LNCaP clone FGC (cell line): ENCODE data around the gene TPM2.

Experiments used
- DNase-seq: peaks from one replicate; pipeline ENCODE4 v3.0.0-alpha.2; 2011; ENCODE audit warnings: low read depth
- H3K4me3 ChIP-seq: 2 replicates; pipeline ENCODE4 v1.5.1; 2011; ENCODE audit warnings: mild to moderate bottlenecking, low read depth, low read length, control low read depth
- TF ChIP-seq, protein P1 (sequence below): IDR thresholded peaks from 2 replicates; pipeline ENCODE4 v1.5.1; 2012; ENCODE audit warnings: mild to moderate bottlenecking; ENCODE audit not compliant: control insufficient read depth, insufficient read depth; ENCODE audit errors: extremely low read depth

Gene TPM2

DNA sequence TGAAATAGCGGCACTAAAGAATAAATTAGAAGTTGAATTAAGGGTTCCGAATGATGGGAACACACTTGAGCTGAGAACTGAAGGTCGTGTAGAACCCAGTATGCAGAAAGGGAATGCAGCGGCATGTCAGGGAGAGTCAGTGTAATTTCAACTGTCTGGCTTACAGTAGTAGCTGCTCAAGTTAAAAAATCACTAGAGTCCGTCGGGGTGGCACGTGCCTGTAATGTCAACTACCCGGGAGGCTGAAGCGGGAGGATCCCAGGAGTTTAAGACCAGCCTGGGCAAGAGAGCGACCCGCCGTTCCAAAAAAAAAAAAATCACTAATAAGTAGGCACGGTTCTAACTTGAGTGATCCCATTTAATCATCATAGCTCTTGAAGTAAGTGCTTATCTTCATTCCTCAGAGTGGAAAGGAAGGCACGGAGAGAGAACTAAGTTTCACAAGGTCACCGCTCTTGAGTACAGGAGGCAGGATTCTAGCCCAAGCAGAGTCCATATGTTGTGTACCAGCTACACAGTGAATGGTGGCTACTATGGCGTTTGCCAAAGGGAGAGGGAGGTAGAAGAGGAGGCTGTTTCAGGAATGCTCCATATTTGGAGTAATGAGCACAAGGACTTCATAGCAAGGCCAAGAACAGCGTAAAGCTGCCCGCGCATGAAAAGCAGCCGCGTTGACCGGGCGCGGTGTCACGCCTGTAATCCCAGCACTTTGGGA, 32.7 kb downstream of the TPM2 start:
- TF ChIP-seq, protein P1, sequence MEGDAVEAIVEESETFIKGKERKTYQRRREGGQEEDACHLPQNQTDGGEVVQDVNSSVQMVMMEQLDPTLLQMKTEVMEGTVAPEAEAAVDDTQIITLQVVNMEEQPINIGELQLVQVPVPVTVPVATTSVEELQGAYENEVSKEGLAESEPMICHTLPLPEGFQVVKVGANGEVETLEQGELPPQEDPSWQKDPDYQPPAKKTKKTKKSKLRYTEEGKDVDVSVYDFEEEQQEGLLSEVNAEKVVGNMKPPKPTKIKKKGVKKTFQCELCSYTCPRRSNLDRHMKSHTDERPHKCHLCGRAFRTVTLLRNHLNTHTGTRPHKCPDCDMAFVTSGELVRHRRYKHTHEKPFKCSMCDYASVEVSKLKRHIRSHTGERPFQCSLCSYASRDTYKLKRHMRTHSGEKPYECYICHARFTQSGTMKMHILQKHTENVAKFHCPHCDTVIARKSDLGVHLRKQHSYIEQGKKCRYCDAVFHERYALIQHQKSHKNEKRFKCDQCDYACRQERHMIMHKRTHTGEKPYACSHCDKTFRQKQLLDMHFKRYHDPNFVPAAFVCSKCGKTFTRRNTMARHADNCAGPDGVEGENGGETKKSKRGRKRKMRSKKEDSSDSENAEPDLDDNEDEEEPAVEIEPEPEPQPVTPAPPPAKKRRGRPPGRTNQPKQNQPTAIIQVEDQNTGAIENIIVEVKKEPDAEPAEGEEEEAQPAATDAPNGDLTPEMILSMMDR = no peak
- DNase-seq = no peak
- H3K4me3 ChIP-seq = peak overlapping the region; percentile 34

DNA sequence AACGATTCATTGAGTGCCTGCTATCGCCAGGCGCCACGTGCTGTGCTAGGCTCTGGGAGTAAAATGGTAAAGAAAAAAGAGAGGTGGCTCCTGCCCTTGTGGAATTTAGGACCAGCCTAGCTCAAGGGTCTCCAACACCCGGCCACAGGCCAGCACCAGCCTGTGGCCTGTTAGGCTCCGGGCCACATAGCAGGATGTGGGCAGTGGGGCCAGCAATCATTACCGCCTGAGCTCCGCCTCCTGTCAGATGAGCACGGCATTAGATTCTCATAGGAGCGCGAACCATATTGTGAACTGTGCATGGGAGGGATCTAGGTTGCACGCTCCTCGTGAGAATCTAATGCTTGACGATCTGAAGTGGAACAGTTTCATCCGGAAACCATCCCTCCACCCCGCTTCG, 33.4 kb downstream of the TPM2 start:
- no peak overlapping the region for H3K4me3 ChIP-seq
- TF ChIP-seq, protein P1 = no peak
- DNase-seq = no peak

DNA sequence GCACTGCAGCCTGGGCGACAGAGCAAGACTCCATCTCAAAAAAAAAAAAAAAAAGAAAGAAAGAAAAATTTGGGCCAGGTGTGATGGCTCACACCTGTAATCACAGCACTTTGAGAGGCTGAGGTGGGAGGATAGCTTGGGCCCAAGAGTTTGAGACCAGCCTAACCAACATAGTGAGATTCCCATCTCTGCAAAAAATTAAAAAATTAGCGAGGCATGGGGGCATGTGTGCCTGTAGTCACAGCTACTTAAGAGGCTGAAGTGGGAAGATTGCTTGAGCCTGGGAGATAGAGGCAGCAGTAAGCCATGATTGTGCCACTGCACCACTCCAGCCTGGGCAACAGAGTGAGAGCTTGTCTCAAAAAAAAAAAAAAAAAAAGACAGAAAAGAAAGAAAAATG, 36.1 kb downstream of the TPM2 start:
- no peak overlapping the region for H3K4me3 ChIP-seq
- no peak for DNase-seq
- TF ChIP-seq, protein P1 = no peak

DNA sequence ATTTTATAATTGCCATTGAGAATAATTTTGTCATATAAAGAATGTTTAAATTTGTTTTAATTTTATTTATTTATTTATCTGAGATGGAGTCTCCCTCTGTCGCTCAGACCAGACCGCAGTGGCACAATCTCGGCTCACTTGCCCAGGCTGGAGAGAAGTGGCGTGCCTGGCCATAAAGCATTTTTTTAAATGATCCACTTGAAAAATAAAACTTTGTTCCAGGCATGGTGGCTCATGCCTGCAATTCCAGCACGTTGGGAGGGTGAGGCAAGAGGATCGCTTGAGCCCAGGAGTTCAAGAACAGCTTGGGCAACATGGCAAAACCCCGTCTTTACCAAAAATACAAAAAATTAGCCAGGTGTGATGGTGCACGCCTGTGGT, 36.9 kb downstream of the TPM2 start:
- TF ChIP-seq, protein P1 = no peak
- H3K4me3 ChIP-seq = no peak overlapping the region
- DNase-seq = no peak

DNA sequence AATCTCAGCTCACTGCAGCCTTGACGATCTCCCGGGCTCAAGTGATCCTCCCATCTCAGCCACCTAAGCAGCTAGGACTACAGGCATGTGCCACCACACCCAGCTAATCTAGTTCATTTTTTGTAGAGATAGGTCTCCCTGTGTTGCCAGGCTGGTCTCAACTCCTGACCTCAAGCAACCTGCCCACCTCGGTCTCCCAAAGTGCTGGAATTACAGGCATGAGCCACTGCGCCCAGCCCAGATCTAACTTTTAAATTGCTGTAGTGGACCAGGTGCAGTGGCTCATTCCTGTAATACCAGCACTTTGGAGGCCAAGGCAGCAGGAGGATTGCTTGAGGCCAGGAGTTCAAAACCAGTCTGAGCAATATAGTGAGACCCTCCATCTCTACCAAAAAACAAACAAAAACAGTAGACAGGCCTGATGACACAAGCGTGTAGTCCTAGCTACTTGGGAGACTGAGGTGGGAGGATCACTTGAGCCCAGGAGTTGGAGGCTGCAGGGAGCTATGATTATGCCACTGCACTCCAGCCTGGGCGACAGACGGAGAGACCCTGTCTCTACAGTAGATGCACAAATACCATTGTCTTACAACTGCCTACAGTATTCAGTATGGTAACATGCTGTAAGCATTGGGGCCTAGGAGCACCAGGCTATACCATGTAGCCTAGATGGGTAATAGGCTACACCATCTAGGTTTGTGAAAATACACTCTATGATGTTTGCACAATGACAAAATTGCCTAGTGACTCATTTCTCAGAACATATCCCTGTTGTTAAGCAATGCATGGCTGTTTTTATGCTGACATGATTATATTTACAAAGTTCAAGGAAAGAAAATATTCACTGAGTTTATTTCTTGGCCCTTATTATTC, 37.5 kb downstream of the TPM2 start:
- H3K4me3 ChIP-seq = no peak overlapping the region
- no peak for DNase-seq
- TF ChIP-seq, protein P1 = no peak

DNA sequence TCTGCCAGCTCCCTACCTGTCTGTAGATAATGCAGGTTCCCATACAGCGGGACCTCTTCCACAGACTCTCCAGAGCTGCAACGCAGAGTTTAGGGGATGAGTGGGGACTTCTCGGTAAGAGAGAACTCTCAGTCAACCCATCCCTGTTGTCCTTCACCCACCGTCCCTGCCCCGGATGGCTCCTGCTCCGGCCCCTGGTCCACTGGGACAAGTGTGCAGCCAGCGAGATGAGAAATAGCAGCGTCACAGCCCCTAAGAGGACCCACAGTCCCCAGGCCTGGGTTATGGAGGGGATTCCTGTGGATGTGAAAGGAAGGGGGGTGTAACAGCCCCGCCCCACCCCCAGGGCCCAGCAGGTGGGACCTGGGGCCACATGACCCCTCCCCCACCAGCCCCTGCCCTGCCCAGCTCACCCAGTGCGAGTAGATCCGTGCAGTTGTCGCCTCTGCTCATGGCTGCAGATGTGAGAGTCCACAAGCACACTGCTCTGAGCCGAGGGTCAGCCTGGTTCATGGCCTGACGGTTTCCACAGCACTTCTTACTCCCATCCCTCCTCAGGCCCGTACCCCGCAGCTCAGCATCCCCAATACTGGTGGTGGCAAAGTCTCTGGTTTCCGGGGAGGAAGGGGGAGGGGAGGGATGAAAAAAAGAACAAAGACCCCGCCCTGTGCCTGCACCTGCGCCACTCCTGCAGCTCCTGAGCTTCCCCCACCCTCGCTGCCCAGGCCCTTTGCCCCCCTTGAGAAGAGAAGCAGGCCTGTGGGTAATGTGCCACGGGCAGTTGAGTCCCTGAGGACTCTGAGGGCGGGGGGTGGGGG, 39.2 kb downstream of the TPM2 start, which contains the start of gene SIT1:
SIT1 (minus strand) TSS at position 591 of the 818 bp plus-strand sequence; CDS start at position 513, 78 bp downstream.
- TF ChIP-seq, protein P1 = no peak
- H3K4me3 ChIP-seq = no peak within 1 kb of the TSS
- DNase-seq = no peak
